RCC 7860 (cell line): Measurements from ENCODE around the gene TIMM23B.
"Not testable (repeated sequence)": the region's sequence is repeated elsewhere in the genome, so short reads cannot be mapped to it uniquely, and the experiment has no call there.

Experiments used
- DNase-seq: peaks from one replicate; pipeline ENCODE4 v3.0.0-alpha.2; 2015; ENCODE audit warnings: low spot score
- FAIRE-seq: peaks from 2 replicates; lab custom pipeline; 2012; peaks lifted over from hg19 to GRCh38; lab: Jason Lieb, UNC

The TIMM23B gene, protein sequence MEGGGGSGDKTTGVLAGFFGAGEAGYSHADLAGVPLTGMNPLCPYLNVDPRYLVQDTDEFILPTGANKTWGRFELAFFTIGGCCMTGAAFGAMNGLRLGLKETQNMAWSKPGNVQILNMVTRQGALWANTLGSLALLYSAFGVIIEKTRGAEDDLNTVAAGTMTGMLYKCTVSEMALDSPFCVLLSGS

GRCh38 chr10:49941447-49942338 lies at the start of gene TIMM23B, which contains the start of gene PARG:
TIMM23B (plus strand) TSS chr10:49942053; CDS start chr10:49942195, 142 bp downstream.
PARG (minus strand) TSS chr10:49942027; CDS start chr10:49941725, 302 bp downstream.
- FAIRE-seq: peak; percentile 18

GRCh38 chr10:49899999-49900398 lies 41.9 kb upstream of the TIMM23B start:
- DNase-seq, FAIRE-seq: not testable (repeated sequence)

More at GRCh38 chr10:49941447-49942338, at the start of gene TIMM23B, which contains the start of gene PARG:
- DNase-seq: peak; percentile 54

- DNase-seq: not testable (repeated sequence)
- FAIRE-seq: peak; percentile 17
Observed at GRCh38 chr10:49900406-49900805, 41.4 kb upstream of the TIMM23B start.

DNA sequence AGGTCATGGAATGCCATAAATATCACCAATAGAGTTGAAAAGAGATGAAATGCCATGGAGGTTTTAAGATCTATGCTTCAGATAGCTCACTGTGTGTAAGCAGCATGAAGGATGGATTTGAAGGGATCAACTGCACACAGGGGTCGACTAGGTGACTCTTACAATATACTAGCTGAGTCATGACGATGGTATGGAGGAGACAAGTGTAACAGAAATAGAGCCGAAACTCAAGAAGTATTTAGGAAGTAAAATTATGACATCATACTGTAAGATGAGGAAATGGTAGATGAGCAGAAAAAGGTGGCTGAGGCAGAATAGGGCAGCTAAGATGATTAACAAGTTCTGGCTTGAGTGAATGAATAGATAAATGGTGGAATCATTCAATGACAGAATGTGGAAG lies 38.0 kb upstream of the TIMM23B start:
- DNase-seq (peak; percentile 36), FAIRE-seq (peak; percentile 22)

- FAIRE-seq: peak; percentile 94
- not testable (repeated sequence) for DNase-seq
Observed at GRCh38 chr10:49908290-49909080, 33.4 kb upstream of the TIMM23B start.

GRCh38 chr10:49910295-49910694 lies 31.6 kb upstream of the TIMM23B start:
- not testable (repeated sequence) for FAIRE-seq, DNase-seq

DNA sequence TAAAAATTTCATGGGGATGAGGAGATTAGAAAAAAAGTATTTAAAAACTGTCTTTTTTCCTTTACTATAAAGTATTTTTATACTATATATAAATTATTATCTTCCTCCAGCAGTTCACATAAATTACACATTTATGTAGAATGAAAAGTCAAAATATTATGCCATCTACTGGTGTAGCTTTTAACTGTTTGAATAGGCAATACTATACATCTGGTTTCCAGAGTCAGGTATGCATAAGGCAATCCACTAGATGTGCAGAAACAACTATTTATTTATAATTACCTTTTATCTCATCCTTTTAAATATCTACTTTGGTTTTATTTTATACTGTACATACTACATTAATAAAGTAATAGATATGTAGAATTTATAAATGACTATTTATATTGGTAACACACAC lies 25.4 kb upstream of the TIMM23B start:
- peak; percentile 89 for FAIRE-seq
- not testable (repeated sequence) for DNase-seq

DNA sequence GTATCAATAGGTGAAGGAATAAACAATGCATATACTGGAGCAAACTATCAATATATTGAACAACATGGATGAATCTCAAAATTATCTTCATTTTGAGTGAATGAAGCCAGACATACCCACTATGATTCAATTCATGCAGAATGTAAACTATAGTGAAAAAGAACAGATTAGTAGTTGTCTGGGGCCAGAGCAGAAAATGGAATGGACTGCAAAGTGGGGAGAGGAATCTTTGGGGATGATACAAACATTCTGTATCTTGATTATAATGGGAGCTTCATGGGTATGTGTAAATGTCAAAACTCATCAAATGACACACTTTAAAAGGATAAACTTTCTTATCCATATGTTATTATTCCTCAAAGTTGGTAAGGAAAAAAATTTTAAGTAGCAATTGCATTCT lies 23.9 kb upstream of the TIMM23B start:
- not testable (repeated sequence) for DNase-seq, FAIRE-seq

DNA sequence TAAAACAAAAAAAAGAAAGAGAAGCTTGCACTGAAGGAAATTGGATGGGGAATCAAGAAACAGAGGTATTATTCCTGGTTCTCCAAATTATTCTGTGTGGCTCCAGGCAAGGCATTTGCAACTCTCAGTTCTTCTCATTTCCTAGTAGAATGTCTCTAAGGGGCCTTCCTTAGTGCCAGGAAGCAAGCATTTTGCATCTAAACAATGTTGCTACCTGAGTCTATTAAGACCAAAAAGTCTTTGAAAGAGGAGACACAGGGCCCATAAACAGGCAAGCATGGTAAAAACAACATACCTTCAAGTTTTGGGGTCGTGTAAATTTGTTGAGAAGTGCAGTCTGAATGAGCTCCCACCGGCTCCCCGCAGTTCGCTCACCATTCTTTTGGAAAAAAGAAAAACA lies 19.8 kb upstream of the TIMM23B start:
- not testable (repeated sequence) for FAIRE-seq

GRCh38 chr10:49923572-49923971 lies 18.3 kb upstream of the TIMM23B start:
- not testable (repeated sequence) for DNase-seq, FAIRE-seq

More for the DNA sequence above, 19.8 kb upstream of the TIMM23B start:
- not testable (repeated sequence) for DNase-seq

- not testable (repeated sequence) for FAIRE-seq
Observed at GRCh38 chr10:49931276-49931675, 10.6 kb upstream of the TIMM23B start.

GRCh38 chr10:49931959-49932728 lies 9.7 kb upstream of the TIMM23B start:
- DNase-seq, FAIRE-seq: not testable (repeated sequence)

More at GRCh38 chr10:49931276-49931675, 10.6 kb upstream of the TIMM23B start:
- DNase-seq: not testable (repeated sequence)

DNA sequence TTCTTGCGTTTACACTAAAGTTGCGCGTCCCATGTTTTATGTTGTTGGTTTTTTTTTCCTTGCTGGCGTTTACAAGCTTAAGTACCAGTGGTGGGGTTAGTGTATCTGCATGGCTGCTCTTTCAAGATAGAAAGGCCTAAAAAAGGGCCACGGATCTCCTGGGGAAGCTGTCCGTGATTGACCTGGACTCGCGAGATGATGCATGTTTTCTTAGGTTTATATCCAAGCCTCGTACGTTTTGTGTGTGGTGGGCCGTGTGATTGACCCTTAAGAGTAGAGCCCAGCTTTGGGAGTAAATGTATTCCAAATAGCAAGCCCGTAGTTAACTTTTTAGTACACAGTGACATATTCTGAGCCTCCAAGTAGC lies 469 bp downstream of the TIMM23B start:
- FAIRE-seq, DNase-seq: not testable (repeated sequence)

DNA sequence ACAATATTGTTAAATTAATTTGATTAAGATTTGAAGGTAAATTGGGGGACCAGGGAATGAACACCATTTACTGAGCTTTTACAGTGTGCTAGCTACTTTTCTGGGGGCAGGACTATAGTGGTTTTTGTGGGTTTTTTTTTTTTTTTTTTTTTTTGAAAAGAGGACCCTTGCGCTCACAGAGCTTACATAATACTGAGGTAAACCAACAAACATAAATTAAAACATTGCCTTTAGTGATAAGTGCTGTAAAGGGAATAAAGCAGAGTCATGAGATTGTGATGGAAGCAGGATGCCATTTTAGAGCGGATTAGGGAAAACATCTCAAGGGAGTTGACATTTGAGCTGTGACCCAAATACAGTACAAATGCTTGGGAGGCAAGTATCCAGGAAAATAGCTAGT lies 1.8 kb downstream of the TIMM23B start:
- FAIRE-seq, DNase-seq: not testable (repeated sequence)

DNA sequence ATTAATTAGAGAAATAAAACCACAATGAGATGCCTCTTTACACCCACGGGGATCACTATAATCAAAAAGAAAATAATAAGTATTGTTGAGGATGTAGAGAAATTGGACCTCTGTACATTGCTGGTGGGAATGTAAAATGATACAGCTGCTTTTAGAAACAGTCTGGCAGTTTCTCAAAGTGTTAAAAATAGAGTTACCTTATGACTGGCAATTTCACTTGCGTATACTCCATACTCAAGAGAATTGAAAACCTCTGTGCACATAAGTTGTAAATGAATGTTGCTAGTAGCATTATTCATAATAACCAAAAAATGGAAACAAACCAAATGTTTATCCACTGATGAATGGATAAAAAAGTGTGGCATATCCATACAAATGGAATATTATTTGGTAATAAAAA lies 6.3 kb downstream of the TIMM23B start:
- not testable (repeated sequence) for DNase-seq, FAIRE-seq

- FAIRE-seq, DNase-seq: not testable (repeated sequence)
Observed at GRCh38 chr10:49948737-49949136, 6.9 kb downstream of the TIMM23B start.

DNA sequence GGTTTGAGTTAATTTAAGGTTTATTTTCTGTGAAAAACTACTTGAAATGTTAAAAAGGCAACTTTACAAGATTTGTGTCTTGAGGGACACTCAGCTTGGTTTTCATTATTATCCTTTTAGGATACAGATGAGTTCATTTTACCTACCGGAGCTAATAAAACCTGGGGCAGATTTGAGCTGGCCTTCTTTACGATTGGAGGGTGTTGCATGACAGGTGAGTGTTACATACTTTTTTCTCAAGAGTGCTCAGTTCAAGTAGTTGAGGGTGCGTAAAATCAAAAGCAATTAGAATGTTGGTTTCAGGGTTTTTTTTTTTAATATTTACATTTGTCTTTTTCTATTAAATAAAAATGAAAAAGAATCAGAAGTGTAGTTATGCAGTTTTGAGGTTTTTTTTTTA lies 10.2 kb downstream of the TIMM23B start:
- not testable (repeated sequence) for FAIRE-seq, DNase-seq

- not testable (repeated sequence) for DNase-seq
- FAIRE-seq: peak; percentile 37
Observed at GRCh38 chr10:49953122-49953521, 11.3 kb downstream of the TIMM23B start.

DNA sequence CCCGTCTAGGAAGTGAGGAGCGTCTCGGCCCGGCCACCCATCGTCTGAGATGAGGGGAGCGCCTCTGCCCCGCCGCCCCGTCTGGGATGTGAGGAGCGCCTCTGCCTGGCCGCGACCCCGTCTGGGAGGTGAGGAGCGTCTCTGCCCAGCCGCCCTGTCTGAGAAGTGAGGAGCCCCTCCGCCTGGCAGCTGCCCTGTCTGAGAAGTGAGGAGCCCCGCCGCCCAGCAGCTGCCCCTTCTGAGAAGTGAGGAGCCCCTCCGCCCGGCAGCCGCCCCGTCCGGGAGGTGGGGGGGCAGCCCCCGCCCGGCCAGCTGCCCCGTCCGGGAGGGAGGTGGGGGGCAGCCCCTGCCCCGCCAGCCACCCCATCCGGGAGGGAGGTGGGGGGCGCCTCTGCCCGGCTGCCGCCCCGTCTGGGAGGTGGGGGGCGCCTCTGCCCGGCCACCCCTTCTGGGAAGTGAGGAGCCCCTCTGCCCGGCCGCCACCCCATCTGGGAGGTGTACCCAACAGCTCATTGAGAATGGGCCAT lies 28.5 kb downstream of the TIMM23B start:
- DNase-seq, FAIRE-seq: not testable (repeated sequence)
